DND-41 (cell line): ENCODE results near the gene TAOK3.

Experiments used
- ATAC-seq: fragments of 200-7000 bp; cut with Tn5 transposase; 3 replicates; pipeline ENCODE4 v1.9.1; 2021; ENCODE audit warnings: low read depth; ENCODE audit not compliant: insufficient read depth
- DNase-seq: peaks from one replicate; pipeline ENCODE4 v3.0.0-alpha.2; 2020
- H2AFZ ChIP-seq: 2 replicates; pipeline ENCODE4 v1.6.0; 2012; ENCODE audit warnings: low read depth, low read length
- H3K27ac ChIP-seq: 2 replicates; pipeline ENCODE4 v1.5.1; 2012; ENCODE audit warnings: low read length, inconsistent platforms
- H3K27me3 ChIP-seq: fragments of 200-600 bp; sonication (generic); 2 replicates; pipeline ENCODE4 v1.6.0; 2012; ENCODE audit warnings: low read length, mild to moderate bottlenecking, inconsistent platforms; ENCODE audit not compliant: insufficient read depth, poor library complexity
- H3K36me3 ChIP-seq: 2 replicates; pipeline ENCODE4 v1.5.1; 2012; ENCODE audit warnings: low read length, inconsistent platforms; ENCODE audit not compliant: insufficient read depth
- H3K4me1 ChIP-seq: 2 replicates; pipeline ENCODE4 v1.5.1; 2012; ENCODE audit warnings: mild to moderate bottlenecking, low read length; ENCODE audit not compliant: insufficient read depth
- H3K4me2 ChIP-seq: 2 replicates; pipeline ENCODE4 v1.6.0; 2012; ENCODE audit warnings: mild to moderate bottlenecking, moderate library complexity, low read length, inconsistent platforms; ENCODE audit not compliant: insufficient read depth
- H3K4me3 ChIP-seq, 2 experiments: fragments of 200-600 bp in 1 of 2; shearing (Covaris generic) in 1 of 2; 2 replicates each; pipeline ENCODE4 v1.5.1; 2012 to 2016; ENCODE audit warnings: inconsistent platforms in 2 of 2, low read length in 2 of 2, mild to moderate bottlenecking in 2 of 2, low read depth in 1 of 2, moderate library complexity in 1 of 2
- H3K79me2 ChIP-seq: 2 replicates; pipeline ENCODE4 v1.6.0; 2012; ENCODE audit warnings: low read length, inconsistent platforms; ENCODE audit not compliant: insufficient read depth
- H3K9ac ChIP-seq: 2 replicates; pipeline ENCODE4 v1.6.0; 2012; ENCODE audit warnings: low read depth, mild to moderate bottlenecking, inconsistent platforms, low read length, moderate library complexity
- H3K9me3 ChIP-seq: 2 replicates; pipeline ENCODE4 v1.5.1; 2012; ENCODE audit warnings: low read length, moderate library complexity, mild to moderate bottlenecking, inconsistent platforms; ENCODE audit not compliant: insufficient read depth, severe bottlenecking
- H4K20me1 ChIP-seq: 2 replicates; pipeline ENCODE4 v1.6.0; 2012; ENCODE audit warnings: low read length; ENCODE audit not compliant: insufficient read depth
- CTCF ChIP-seq: IDR thresholded peaks from 2 replicates; pipeline ENCODE4 v1.5.1; 2012; ENCODE audit warnings: borderline replicate concordance, low read length, moderate library complexity, mild to moderate bottlenecking; ENCODE audit not compliant: poor library complexity, severe bottlenecking; ENCODE audit errors: extremely low read depth
- EZH2 ChIP-seq: IDR thresholded peaks from 3 replicates; pipeline ENCODE4 v1.6.1; 2012; ENCODE audit warnings: borderline replicate concordance, low read depth, mild to moderate bottlenecking, moderate library complexity, low read length, inconsistent platforms; ENCODE audit not compliant: severe bottlenecking

Gene TAOK3

DNA sequence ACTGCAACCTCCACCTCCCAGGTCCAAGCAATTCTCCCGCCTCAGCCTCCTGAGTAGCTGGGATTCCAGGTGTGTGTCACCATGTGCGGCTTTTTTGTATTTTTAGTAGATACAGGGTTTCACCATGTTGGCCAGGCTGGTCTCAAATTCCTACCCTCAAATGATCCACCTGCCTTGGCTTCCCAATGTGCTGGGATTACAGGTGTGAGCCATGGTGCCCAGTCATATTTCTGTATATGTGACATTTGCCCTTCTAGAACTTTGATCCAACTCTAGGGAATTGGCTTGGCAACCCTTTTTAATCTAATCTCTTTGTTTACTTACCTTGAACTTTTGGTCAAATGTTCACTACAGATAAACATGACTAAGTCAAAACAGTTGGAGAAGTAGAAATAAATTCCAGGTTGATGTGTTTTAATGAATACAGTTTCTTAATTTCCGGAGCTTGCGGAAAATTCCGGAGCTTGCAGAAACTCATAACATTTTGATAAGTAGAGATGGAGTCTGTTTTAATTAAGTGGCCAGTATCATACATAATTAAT, 248.3 kb downstream of the TAOK3 start:
- DNase-seq (no peak), ATAC-seq (no peak)
- Histone ChIP-seq H3K4me3 (no peak overlapping the region), H2AFZ (no peak overlapping the region), H4K20me1 (no peaks in the 10 kb centered on the region), H3K9me3 (no peaks in the 10 kb centered on the region), H3K79me2 (peaks cover 4% of the 10 kb centered on the region; the same call in 1 of the 2 replicates), H3K27ac (no peak overlapping the region), H3K4me1 (peaks cover 9% of the 10 kb centered on the region), H3K9ac (no peak overlapping the region), H3K27me3 (no peaks in the 10 kb centered on the region), H3K36me3 (peaks cover 3% of the 10 kb centered on the region; the same call in 1 of the 2 replicates), H3K4me2 (no peak overlapping the region)
- TF ChIP-seq EZH2 (no peak), CTCF (no peak)

DNA sequence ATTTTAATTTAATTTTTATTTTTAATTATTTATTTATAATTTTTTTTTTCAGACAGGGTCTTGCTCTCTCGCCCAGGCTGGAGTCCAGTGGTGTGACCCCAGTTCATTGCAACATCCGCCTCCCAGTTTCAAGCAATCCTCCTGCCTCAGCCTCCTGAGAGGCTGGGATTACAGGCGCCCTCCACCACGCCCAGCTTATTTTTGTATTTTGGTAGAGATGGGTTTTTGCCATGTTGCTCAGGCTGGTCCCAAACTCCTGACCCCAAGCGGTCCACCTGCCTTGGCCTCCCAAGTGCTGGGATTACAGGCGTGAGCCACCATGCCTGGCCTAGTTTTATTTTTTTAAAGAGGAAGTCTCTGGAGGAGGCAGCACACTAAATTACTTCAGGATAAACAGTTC, 250.4 kb downstream of the TAOK3 start:
- Histone ChIP-seq H3K27me3 (no peaks in the 10 kb centered on the region), H3K36me3 (peaks cover 3% of the 10 kb centered on the region; the same call in 1 of the 2 replicates), H3K9me3 (no peaks in the 10 kb centered on the region), H4K20me1 (no peaks in the 10 kb centered on the region), H3K79me2 (no peaks in the 10 kb centered on the region), H3K4me2 (no peak overlapping the region), H3K9ac (no peak overlapping the region), H3K4me3 (no peak overlapping the region), H2AFZ (no peak overlapping the region), H3K27ac (no peak overlapping the region), H3K4me1 (peaks cover 9% of the 10 kb centered on the region)
- no peak for DNase-seq
- TF ChIP-seq CTCF: no peak
- no peak for TF ChIP-seq EZH2
- no peak for ATAC-seq

DNA sequence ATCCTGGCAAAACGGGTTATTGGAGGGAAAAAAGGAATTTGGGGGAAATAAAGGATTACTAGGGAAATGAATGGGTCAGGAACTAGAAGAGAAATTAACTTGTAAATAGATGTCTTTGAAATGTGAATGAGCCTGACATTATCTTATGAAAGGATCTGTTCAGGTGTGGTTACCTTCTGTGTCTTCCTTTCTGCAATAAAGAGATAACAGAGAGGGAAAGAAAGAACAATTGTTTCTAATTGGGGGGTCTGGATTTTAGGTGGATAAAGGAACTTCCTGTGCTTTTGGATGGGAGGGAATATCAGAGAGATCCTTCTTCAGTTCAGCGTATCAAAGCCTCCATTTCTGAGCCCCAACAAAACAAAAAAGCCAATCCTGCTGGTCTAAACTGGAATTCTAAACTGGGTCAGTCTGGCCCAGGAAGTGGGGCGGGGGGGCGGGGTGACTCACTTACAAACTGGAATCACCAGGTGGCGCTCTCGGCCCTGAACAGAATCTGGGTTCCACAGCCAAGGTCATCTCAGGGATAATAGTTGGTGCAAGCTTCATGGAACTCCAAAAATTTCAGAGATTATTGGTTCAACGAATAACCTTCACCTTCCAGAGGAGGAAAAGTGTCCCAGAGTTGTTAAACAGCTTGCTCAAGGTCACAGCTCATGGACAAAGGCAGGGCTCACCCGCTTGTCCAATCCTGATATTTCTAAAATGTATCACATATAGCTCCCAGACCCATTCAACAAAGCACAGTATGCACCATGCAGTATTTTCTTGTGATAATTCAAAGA, 251.9 kb downstream of the TAOK3 start:
- no peak for TF ChIP-seq EZH2
- TF ChIP-seq CTCF: peak; percentile 56
- Histone ChIP-seq H3K36me3 (peaks cover 5% of the 10 kb centered on the region; the same call in 1 of the 2 replicates), H3K9ac (no peak overlapping the region), H3K4me2 (no peak overlapping the region), H3K9me3 (no peaks in the 10 kb centered on the region), H4K20me1 (no peaks in the 10 kb centered on the region), H3K4me3 (no peak overlapping the region), H3K4me1 (peaks cover 9% of the 10 kb centered on the region), H2AFZ (peak overlapping the region; percentile 45), H3K27me3 (no peaks in the 10 kb centered on the region), H3K79me2 (no peaks in the 10 kb centered on the region), H3K27ac (peak overlapping the region; percentile 69)
- peak; percentile 69 for DNase-seq
- peak; percentile 84 for ATAC-seq
